Measurements from ENCODE around the gene LTBP3. TPM values are rescaled to one million over a fixed set of nuclear protein-coding genes. Genes with fewer than 3 reads are reported as not detected.
A peak's percentile ranks its signal among the peaks of the same experiment; 100 is the strongest.

LTBP3 gene
- total and polyA plus RNA-seq, 9 of the 15 experiments (the other 6 are each of a cell fraction or from before 2014, with no cell fraction given), result 0.06 to 20.5 (median 4.8) TPM

DNA sequence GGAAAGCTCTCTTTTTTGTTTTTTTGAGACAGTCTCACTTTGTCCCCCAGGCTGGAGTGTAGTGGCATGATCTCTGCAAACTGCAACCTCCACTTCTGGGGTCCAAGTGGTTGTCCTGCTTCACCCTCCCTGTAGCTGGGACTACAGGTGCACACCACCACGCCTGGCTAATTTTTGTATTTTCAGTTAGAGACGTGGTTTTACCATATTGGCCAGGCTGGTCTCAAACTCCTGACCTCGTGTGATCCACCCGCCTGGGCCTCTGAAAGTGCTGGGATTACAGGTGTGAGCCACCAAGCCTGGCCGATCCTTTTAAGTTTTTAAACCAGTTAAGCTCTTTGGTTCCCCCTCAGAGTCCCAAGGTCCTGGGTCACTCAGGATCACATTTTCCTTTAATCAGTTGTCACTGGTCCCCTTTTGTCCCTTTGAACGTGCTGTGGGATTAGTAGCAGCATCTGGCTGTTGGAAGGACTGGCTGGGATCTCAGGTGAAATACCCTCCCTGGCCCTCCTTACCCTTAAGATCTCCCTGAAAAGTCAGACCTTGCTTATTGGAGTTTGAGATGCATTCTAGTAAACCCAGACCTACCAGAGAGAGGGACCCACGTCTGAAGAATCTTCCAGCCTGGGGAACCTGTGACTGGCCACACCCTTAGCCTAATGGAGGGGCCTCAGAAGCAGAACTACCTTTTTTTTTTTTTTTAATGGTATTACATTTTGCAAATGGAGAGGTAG is 51.2 kb downstream of the LTBP3 start (continued):
- 0 out of 2 replicates have a peak, but pooled peaks have one; percentile 10 for TF ChIP-seq TCF7 (IDR thresholded peaks at IDR 0.05; ENCODE audit: borderline replicate concordance)
- TF ChIP-seq, protein P1, sequence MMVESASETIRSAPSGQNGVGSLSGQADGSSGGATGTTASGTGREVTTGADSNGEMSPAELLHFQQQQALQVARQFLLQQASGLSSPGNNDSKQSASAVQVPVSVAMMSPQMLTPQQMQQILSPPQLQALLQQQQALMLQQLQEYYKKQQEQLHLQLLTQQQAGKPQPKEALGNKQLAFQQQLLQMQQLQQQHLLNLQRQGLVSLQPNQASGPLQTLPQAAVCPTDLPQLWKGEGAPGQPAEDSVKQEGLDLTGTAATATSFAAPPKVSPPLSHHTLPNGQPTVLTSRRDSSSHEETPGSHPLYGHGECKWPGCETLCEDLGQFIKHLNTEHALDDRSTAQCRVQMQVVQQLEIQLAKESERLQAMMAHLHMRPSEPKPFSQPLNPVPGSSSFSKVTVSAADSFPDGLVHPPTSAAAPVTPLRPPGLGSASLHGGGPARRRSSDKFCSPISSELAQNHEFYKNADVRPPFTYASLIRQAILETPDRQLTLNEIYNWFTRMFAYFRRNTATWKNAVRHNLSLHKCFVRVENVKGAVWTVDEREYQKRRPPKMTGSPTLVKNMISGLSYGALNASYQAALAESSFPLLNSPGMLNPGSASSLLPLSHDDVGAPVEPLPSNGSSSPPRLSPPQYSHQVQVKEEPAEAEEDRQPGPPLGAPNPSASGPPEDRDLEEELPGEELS (CRISPR knock-in tag; IDR thresholded peaks at IDR 0.05; ENCODE audit: borderline replicate concordance), result peak; percentile 55; the same call in 1 of the 2 replicates
- peak; percentile 24; the same call in 1 of the 2 replicates for TF ChIP-seq ZSCAN29 (IDR thresholded peaks at IDR 0.05)
- TF ChIP-seq, protein P2, sequence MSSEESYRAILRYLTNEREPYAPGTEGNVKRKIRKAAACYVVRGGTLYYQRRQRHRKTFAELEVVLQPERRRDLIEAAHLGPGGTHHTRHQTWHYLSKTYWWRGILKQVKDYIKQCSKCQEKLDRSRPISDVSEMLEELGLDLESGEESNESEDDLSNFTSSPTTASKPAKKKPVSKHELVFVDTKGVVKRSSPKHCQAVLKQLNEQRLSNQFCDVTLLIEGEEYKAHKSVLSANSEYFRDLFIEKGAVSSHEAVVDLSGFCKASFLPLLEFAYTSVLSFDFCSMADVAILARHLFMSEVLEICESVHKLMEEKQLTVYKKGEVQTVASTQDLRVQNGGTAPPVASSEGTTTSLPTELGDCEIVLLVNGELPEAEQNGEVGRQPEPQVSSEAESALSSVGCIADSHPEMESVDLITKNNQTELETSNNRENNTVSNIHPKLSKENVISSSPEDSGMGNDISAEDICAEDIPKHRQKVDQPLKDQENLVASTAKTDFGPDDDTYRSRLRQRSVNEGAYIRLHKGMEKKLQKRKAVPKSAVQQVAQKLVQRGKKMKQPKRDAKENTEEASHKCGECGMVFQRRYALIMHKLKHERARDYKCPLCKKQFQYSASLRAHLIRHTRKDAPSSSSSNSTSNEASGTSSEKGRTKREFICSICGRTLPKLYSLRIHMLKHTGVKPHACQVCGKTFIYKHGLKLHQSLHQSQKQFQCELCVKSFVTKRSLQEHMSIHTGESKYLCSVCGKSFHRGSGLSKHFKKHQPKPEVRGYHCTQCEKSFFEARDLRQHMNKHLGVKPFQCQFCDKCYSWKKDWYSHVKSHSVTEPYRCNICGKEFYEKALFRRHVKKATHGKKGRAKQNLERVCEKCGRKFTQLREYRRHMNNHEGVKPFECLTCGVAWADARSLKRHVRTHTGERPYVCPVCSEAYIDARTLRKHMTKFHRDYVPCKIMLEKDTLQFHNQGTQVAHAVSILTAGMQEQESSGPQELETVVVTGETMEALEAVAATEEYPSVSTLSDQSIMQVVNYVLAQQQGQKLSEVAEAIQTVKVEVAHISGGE (CRISPR knock-in tag; IDR thresholded peaks at IDR 0.05), result peak in 1 of 3 experiments; percentile 12; a peak in 1 of 6 replicates
- TF ChIP-seq HMG20A (CRISPR knock-in tag; conservative IDR thresholded peaks at IDR 0.05), result peak; percentile 90
- TF ChIP-seq NR2C2 (CRISPR knock-in tag; IDR thresholded peaks at IDR 0.05), result peak; percentile 60
- TF ChIP-seq NR2C2 (tag; IDR thresholded peaks at IDR 0.05), result no peak
- TF ChIP-seq TEAD2 (tag; IDR thresholded peaks at IDR 0.05), result no peak
- peak; percentile 76; the same call in 1 of the 2 replicates for TF ChIP-seq RNF2 (IDR thresholded peaks at IDR 0.05)
- peak; percentile 76; the same call in 1 of the 2 replicates for TF ChIP-seq ZNF12 (CRISPR knock-in tag; IDR thresholded peaks at IDR 0.05)
- peak; percentile 52; the same call in 1 of the 2 replicates for TF ChIP-seq ZNF143 (CRISPR knock-in tag; IDR thresholded peaks at IDR 0.05)
- TF ChIP-seq, protein P3, sequence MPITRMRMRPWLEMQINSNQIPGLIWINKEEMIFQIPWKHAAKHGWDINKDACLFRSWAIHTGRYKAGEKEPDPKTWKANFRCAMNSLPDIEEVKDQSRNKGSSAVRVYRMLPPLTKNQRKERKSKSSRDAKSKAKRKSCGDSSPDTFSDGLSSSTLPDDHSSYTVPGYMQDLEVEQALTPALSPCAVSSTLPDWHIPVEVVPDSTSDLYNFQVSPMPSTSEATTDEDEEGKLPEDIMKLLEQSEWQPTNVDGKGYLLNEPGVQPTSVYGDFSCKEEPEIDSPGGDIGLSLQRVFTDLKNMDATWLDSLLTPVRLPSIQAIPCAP (CRISPR knock-in tag; IDR thresholded peaks at IDR 0.05; ENCODE audit: borderline replicate concordance), result peak; percentile 73; the same call in 1 of the 2 replicates
- no peak for TF ChIP-seq TSC22D4 (tag; IDR thresholded peaks at IDR 0.05)
- TF ChIP-seq, protein P4, sequence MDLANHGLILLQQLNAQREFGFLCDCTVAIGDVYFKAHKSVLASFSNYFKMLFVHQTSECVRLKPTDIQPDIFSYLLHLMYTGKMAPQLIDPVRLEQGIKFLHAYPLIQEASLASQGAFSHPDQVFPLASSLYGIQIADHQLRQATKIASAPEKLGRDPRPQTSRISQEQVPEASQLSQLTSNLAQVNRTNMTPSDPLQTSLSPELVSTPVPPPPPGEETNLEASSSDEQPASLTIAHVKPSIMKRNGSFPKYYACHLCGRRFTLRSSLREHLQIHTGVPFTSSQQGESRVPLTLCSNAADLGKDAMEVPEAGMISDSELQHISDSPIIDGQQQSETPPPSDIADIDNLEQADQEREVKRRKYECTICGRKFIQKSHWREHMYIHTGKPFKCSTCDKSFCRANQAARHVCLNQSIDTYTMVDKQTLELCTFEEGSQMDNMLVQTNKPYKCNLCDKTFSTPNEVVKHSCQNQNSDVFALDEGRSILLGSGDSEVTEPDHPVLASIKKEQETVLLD (IDR thresholded peaks at IDR 0.05), result no peak
- no peak; the same call in 1 of the 2 replicates for TF ChIP-seq EP300 (IDR thresholded peaks at IDR 0.05; ENCODE audit: low read length)
- TF ChIP-seq ETV5 (CRISPR knock-in tag; IDR thresholded peaks at IDR 0.05; ENCODE audit: low read depth), result peak; percentile 70
- peak; percentile 68; the same call in 1 of the 2 replicates for TF ChIP-seq ZBTB1 (CRISPR knock-in tag; IDR thresholded peaks at IDR 0.05; ENCODE audit: borderline replicate concordance, low read depth)
- TF ChIP-seq CBFA2T2 (conservative IDR thresholded peaks at IDR 0.05), result no peak
- peak; percentile 95 for TF ChIP-seq SP1 (CRISPR knock-in tag; IDR thresholded peaks at IDR 0.05)
- TF ChIP-seq MBD2 (IDR thresholded peaks at IDR 0.05; ENCODE audit: borderline replicate concordance, low read depth), result peak; percentile 92
